Stimulated activated CD8-positive, alpha-beta memory T cell treated with anti-CD3 and anti-CD28 coated beads, Interleukin-4, amount 100 ng/mL, for 24 hours (primary cell): ENCODE results near the gene KRTAP13-1.

Experiments
- DNase-seq: peaks from one replicate; pipeline ENCODE4 v3.0.0-alpha.2; 2020; ENCODE audit warnings: low read depth

Gene KRTAP13-1

DNA sequence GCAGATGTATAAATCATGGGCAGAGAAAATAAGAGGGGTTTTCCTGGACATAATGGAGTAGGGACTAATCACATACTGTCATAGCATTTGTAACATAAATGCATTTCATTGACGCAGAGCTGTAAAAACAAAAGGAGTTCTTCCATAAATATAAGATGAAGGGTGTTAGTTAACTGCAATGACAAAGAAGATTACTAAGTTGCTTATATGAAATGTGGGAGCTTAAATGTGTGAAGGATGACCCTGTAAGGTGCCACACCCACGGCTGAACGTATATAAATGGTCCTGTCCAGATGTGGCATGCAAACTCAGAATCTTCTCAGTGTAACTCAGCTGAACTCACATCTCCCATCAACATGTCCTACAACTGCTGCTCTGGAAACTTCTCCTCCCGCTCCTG is at the start of gene KRTAP13-1:
TSS of gene KRTAP13-1 (plus strand) at position 301 of the 400 bp plus-strand sequence. CDS start at position 357, 56 bp downstream.
- no peak for DNase-seq

DNA sequence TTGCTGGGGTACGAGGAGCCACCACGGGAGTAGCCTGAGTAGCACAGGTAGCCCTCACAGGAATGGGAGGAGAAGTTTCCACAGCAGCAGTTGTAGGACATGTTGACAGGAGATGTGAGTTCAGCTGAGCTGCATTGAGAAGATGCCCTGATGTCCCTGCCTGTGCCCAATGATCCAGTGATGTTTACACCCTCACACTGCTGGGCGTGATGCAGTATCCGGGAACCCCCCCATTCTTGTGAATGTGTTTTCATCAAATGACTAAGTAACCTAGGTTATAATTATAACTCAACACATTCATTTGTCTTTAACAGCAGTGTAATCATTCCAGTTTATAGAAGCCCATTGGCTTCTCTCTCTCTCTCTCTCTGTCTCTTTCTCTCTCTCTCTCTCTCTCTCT is 47.3 kb upstream of the KRTAP13-1 start, which contains the start of gene KRTAP23-1:
TSS of gene KRTAP23-1 (minus strand) at position 101 of the 400 bp plus-strand sequence. CDS start at position 101, 0 bp downstream.
- DNase-seq: no peak

DNA sequence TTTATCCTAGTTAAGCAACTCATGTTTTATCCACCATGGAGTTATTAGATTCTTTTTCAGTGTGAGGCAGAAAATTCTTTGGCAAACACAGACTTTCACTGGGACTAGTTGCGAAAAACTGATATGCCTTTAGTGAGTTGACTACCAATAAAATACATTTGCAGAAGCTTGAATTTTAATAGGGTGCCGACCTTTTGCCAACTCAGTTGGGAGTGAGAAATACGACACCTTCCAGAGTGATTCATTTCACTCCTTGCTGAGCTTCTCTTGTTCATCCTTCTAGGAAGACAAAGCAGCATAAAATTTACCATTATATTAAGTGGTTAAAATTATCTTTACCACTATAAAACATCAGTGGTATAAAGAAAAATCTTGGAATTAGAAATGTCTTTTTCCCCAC is 46.3 kb upstream of the KRTAP13-1 start:
- no peak for DNase-seq

GRCh38 chr21:30351534-30351933 is 44.3 kb upstream of the KRTAP13-1 start:
- DNase-seq: no peak

GRCh38 chr21:30354308-30355005 is 41.4 kb upstream of the KRTAP13-1 start:
- no peak for DNase-seq

DNA sequence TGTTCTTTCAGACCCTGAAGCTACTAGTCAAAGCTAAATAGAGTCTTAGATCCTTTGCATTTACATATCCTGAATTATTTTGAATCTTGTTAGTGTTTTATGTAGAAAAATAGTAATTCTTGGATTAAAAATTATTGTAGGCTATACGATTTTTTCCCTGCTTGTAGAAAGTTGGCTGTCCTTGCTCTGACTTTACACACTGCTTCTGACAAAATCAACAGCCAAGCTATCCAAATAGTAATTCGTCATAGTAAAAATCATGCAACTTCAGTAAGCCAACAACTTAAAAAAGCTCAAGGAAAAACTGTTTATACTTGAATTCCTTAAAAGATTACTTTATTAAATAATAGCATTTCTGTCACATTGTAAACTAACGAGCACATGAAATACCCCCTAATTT is 39.9 kb upstream of the KRTAP13-1 start:
- no peak for DNase-seq

- DNase-seq: no peak
Measured at GRCh38 chr21:30372139-30372770, 23.6 kb upstream of the KRTAP13-1 start, which contains the start of gene KRTAP13-2. TSS of gene KRTAP13-2 (minus strand) at chr21:30372271. CDS start at chr21:30372213, 58 bp downstream.

DNA sequence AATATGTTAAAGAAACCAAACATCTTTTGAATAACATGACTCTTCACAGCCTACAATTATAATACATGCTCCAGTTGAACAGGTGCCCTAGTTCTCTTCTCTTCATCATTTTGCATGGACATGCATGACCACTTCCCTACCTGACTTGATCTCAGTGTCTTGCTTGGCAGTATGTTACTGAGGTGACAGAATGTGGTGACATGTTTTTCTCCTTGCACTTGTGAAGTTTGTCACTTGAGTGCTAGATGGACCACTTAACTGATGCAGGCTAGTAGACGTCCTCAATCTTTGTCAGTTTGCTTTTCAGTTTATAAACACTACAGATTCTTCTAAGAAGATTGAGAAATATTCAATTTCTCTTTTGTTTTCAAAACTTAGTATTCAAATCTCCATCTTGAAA is 13.6 kb upstream of the KRTAP13-1 start:
- no peak for DNase-seq

DNA sequence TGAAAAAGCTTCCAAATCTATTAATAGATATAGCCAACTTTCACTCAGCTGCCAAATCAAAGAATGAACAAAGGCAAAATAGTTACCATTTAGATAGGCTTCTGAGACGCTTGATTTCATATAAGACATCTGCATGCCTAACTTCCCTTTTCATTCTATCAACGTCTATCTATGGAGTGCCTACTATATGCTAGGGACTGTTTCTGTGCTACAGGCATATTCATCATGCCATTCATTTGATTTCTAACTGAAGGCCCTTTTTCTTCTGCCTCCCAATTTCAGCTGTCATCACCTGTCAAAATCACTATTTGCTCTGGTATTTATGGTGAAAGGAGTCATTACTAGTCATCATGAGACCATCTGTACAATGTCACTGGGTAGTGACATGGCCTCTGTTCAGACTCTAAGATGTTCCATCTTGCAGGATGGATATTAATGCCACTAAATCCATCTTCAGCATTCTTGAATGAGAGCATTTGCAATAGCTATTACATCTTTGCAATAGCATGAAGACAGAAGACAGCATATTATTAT is 4.3 kb upstream of the KRTAP13-1 start:
- no peak for DNase-seq

- no peak for DNase-seq
Measured at GRCh38 chr21:30408782-30409494, 13.1 kb downstream of the KRTAP13-1 start.

GRCh38 chr21:30415993-30416392 is 20.2 kb downstream of the KRTAP13-1 start:
- DNase-seq: no peak

DNA sequence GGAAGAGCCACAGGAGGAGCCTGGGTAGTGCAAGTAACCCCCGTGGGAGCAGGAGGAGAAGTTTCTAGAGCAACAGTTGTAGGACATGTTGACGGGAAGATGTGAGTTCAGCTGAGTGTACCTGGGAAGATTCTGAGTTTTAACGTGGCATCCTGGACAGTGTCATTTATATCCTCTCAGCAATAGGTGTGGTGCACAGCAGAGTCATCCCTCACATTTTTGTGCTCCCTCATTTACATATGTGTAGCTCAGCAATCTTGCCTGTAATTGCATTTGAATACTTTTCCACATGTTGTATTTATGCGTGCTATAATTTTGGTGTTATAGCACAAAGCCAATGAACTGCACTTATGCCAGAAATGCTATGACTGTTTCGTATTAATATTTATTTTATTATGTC is 30.0 kb downstream of the KRTAP13-1 start, which contains the start of gene KRTAP13-3:
TSS of gene KRTAP13-3 (minus strand) at position 101 of the 400 bp plus-strand sequence. CDS start at position 87, 14 bp downstream.
- DNase-seq: no peak

DNA sequence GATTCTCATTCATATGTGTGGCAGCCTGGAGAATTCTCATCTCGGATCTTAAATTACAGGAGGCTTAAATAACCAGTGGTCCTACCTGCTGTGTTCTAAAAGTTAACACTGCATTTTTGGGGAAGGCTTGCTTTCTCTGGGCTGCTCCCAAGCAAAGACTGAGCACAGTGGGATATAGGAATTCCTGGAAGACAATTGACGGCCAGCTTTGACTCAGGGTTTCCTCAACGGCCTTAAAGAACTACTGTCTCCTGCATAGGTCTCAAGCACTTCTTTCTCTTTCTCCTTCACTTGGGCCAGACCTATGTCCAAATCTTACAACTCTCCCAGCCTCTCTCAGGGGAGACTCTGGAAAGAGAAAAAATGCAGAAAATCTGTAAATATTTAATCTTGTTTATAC is 30.9 kb downstream of the KRTAP13-1 start:
- no peak for DNase-seq

GRCh38 chr21:30430170-30430655 is 34.4 kb downstream of the KRTAP13-1 start, which contains the start of gene KRTAP13-4:
TSS of gene KRTAP13-4 (plus strand) at chr21:30430220. CDS start at chr21:30430276, 56 bp downstream.
- DNase-seq: no peak

- no peak for DNase-seq
Measured at GRCh38 chr21:30434033-30434631, 38.3 kb downstream of the KRTAP13-1 start.

DNA sequence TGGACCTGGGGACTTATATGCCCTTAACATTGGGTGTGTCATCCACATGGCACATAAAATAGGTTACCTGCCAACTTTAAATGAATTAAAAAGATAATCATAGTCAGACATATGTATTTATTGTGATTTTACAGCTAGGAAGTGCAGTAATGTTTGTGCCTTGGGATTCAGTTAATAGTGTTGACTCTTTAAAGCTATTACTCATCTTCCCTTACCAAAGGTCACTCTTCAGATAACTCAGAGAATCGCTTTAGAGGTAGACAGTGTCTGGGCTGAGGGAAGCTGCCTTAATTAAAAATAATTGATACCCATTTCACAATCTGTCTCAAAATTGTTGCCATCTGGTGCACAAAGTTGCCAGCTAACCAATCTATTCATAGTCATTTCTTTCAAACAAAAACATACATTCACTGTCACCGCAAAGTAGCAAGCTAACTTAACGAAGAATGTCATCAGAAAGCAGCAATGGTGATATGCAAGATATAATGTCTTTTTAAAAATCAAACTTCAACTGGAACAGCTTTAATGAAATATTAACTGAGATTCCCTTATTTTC is 41.3 kb downstream of the KRTAP13-1 start:
- DNase-seq: no peak

DNA sequence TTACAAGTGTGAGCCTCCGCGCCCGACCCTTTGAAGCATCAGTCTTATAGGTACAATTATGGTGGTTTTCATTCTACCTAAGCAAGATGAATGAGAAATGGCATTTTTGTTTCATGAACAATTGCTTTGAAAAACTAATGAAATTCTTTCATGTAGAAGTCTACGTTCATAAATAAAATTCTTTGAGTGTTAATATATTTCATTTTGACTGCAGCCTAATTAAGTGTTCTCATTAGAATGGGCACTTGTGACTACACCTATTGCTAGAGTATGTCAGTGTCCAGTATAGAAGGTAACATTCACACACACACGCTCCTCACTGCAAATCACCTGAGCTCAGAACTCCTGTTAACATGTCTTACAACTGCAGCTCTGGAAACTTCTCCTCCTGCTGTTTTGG is 44.1 kb downstream of the KRTAP13-1 start, which contains the start of gene KRTAP15-1:
TSS of gene KRTAP15-1 (plus strand) at position 301 of the 400 bp plus-strand sequence. CDS start at position 354, 53 bp downstream.
- no peak for DNase-seq

DNA sequence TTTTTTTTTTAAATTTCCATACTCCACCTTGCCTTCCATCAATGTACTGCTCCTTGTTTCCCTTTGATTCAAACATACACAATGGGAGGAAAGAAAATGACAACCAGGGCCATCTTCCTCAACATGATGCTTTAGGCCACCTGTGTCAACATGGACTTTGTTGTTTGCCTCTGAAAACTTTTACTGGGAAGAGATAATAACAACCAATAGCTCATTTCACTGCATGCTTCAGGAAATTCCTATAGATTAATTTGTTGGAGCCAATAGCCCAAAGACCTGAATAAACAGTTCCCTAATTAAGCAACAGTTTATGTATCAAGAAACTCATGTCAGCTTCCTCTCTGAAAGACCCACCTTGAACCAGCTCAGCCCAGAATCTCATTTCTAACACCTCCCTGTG is 47.4 kb downstream of the KRTAP13-1 start:
- DNase-seq: no peak

DNA sequence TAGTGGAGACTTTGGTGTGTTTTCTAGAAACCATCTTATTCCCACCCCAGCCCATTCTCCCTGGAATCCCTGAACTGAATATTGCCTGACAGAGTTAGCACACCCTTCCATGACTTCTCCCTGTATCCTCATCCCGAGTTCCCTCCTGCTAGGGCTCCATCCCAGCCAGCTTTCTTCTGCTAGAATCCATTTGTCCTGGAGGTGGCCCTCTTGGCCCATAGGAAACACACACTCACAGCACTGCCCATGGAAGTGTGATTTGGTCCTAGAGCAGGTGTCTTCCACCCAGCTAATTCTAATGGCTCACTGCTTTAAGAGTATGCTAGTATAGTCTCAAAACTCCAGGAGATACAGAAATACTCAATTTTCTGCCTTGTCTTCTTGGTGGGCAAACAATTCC is 48.4 kb downstream of the KRTAP13-1 start:
- DNase-seq: no peak
